ENCODE measurements around the gene MT4. TPM values are rescaled to one million over a fixed set of nuclear protein-coding genes. Genes with fewer than 3 reads are reported as not detected.
A peak's percentile ranks its signal among the peaks of the same experiment; 100 is the strongest.

MT4 gene
- polyA plus RNA-seq, 1 of the 3 experiments (the other 2 are of a cell fraction) = not detected

- TF ChIP-seq JUND (IDR thresholded peaks at IDR 0.05) (no peak), NRF1 (IDR thresholded peaks at IDR 0.05; ENCODE audit: low read depth, low read length) (no peak), YY1 (IDR thresholded peaks at IDR 0.05; ENCODE audit: low read depth) (no peak), MAX (IDR thresholded peaks at IDR 0.05; ENCODE audit: low read depth) (no peak), GATA2 (CRISPR knock-in tag; IDR thresholded peaks at IDR 0.05) (no peak), FOSL2 (IDR thresholded peaks at IDR 0.05; ENCODE audit: borderline replicate concordance, low read depth) (no peak), MEF2A (IDR thresholded peaks at IDR 0.05; ENCODE audit: borderline replicate concordance, low read depth) (no peak)
- TF ChIP-seq, protein P1, sequence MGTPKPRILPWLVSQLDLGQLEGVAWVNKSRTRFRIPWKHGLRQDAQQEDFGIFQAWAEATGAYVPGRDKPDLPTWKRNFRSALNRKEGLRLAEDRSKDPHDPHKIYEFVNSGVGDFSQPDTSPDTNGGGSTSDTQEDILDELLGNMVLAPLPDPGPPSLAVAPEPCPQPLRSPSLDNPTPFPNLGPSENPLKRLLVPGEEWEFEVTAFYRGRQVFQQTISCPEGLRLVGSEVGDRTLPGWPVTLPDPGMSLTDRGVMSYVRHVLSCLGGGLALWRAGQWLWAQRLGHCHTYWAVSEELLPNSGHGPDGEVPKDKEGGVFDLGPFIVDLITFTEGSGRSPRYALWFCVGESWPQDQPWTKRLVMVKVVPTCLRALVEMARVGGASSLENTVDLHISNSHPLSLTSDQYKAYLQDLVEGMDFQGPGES (IDR thresholded peaks at IDR 0.05; ENCODE audit: low read depth, low read length) = no peak
These were observed 48.8 kb downstream of the MT4 start (continued) for GRCh38 chr16:56613706-56614105.

- Histone ChIP-seq H3K9me3 (no peaks in the 10 kb centered on the region), H3K27ac (ENCODE audit: low read depth in 2 of 2, low read length in 1 of 2) (peak overlapping the region in 1 of 2 experiments; percentile 71; a peak in 2 of 4 replicates), H3K4me3 (ENCODE audit: low read depth in 2 of 2, low read length in 1 of 2) (no peak overlapping the region), H3K27me3 (ENCODE audit: insufficient read depth) (no peaks in the 10 kb centered on the region), H3K4me1 (ENCODE audit: control insufficient read depth in 1 of 2, insufficient read depth in 2 of 2, low read depth in 1 of 2, low read length in 1 of 2) (peaks cover 17 to 39% of the 10 kb centered on the region in 2 experiments; a peak in 3 of 4 replicates), H4K20me1 (ENCODE audit: insufficient read depth) (no peaks in the 10 kb centered on the region), H3K79me2 (ENCODE audit: insufficient read depth) (peaks cover 18% of the 10 kb centered on the region; the same call in 1 of the 2 replicates), H3K4me2 (peak overlapping the region; percentile 63), H3K9me2 (no peaks in the 10 kb centered on the region), H2AFZ (ENCODE audit: low read depth) (no peak overlapping the region), H3F3A (replicated peaks; ENCODE audit: insufficient read depth) (peaks cover 35% of the 10 kb centered on the region), H3K9ac (no peak overlapping the region), H3K36me3 (replicated peaks in 1 of 2; ENCODE audit: control insufficient read depth in 1 of 2, insufficient read depth in 2 of 2, low read length in 1 of 2) (no peaks in the 10 kb centered on the region)
- ChIA-PET CTCF (interaction anchor here (0.6 to 1.0 kb wide), 2 partner anchors 12 to 13 kb away, joined by 3 read pairs; no protein-coding TSS in a partner anchor), POLR2A (no interaction called here)
- no peak for DNase-seq
- TF ChIP-seq USF1 (IDR thresholded peaks at IDR 0.05; ENCODE audit: borderline replicate concordance, low read depth) = no peak
- TF ChIP-seq FOSL2 (IDR thresholded peaks at IDR 0.05; ENCODE audit: borderline replicate concordance, low read depth) = peak; percentile 72
- TF ChIP-seq EP300 (IDR thresholded peaks at IDR 0.05; ENCODE audit: borderline replicate concordance in 1 of 2, low read depth in 1 of 2, low read length in 1 of 2) = peak in 1 of 2 experiments; percentile 38; a peak in 1 of 4 replicates
- TF ChIP-seq CHD2 (IDR thresholded peaks at IDR 0.05; ENCODE audit: low read length, partially characterized antibody) = no peak
- TF ChIP-seq USF2 (IDR thresholded peaks at IDR 0.05; ENCODE audit: borderline replicate concordance, low read depth, low read length) = no peak
- no peak for TF ChIP-seq MXI1 (IDR thresholded peaks at IDR 0.05; ENCODE audit: low read depth, low read length)
- no peak for TF ChIP-seq POLR2AphosphoS5 (IDR thresholded peaks at IDR 0.05; ENCODE audit: low read depth, low read length)
- no peak for TF ChIP-seq MEF2A (IDR thresholded peaks at IDR 0.05; ENCODE audit: borderline replicate concordance, low read depth)
- TF ChIP-seq, protein P1 (IDR thresholded peaks at IDR 0.05; ENCODE audit: low read depth, low read length) = no peak
- TF ChIP-seq SMC3 (IDR thresholded peaks at IDR 0.05; ENCODE audit: low read depth, low read length) = no peak
- TF ChIP-seq, protein P2, sequence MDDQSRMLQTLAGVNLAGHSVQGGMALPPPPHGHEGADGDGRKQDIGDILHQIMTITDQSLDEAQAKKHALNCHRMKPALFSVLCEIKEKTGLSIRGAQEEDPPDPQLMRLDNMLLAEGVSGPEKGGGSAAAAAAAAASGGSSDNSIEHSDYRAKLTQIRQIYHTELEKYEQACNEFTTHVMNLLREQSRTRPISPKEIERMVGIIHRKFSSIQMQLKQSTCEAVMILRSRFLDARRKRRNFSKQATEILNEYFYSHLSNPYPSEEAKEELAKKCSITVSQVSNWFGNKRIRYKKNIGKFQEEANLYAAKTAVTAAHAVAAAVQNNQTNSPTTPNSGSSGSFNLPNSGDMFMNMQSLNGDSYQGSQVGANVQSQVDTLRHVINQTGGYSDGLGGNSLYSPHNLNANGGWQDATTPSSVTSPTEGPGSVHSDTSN (IDR thresholded peaks at IDR 0.05) = peak; percentile 26; the same call in 1 of the 2 replicates
- no peak for TF ChIP-seq RAD21 (IDR thresholded peaks at IDR 0.05; ENCODE audit: low read length)
- TF ChIP-seq SIN3A (IDR thresholded peaks at IDR 0.05; ENCODE audit: borderline replicate concordance, low read depth, low read length) = no peak
- no peak for TF ChIP-seq GATA2 (CRISPR knock-in tag; IDR thresholded peaks at IDR 0.05)
- no peak for TF ChIP-seq NRF1 (IDR thresholded peaks at IDR 0.05; ENCODE audit: low read depth, low read length)
- no peak for TF ChIP-seq FOXJ3 (CRISPR knock-in tag; IDR thresholded peaks at IDR 0.05)
- TF ChIP-seq CTCF (IDR thresholded peaks at IDR 0.05) = no peak
- no peak for TF ChIP-seq TAF1 (IDR thresholded peaks at IDR 0.05; ENCODE audit: borderline replicate concordance, low read depth, low read length)
- TF ChIP-seq FOXM1 (IDR thresholded peaks at IDR 0.05; ENCODE audit: low read depth) = no peak
- peak; percentile 56 for TF ChIP-seq JUND (IDR thresholded peaks at IDR 0.05)
- no peak for TF ChIP-seq ELF1 (IDR thresholded peaks at IDR 0.05)
- no peak for TF ChIP-seq TEAD4 (IDR thresholded peaks at IDR 0.05; ENCODE audit: borderline replicate concordance, insufficient read depth)
- TF ChIP-seq NFIC (IDR thresholded peaks at IDR 0.05; ENCODE audit: borderline replicate concordance) = no peak; the same call in 1 of the 2 replicates
These were observed 49.7 kb downstream of the MT4 start for GRCh38 chr16:56614549-56614991.
